Esophagus squamous epithelium (tissue), 5 donors: ENCODE data around the gene E2F2. TPM values are rescaled to one million over a fixed set of nuclear protein-coding genes. Genes with fewer than 3 reads are reported as not detected.
A peak's percentile ranks its signal among the peaks of the same experiment; 100 is the strongest.

ENCODE experiments used
- DNase-seq: peaks from one replicate; lab custom pipeline; 2025; lab: John Stamatoyannopoulos, UW
- H3K27ac ChIP-seq, 4 donors: fragments of 200-600 bp; sonication (generic); one replicate each; pipeline ENCODE4 v1.5.1; 2016 to 2019; ENCODE audit warnings: mild to moderate bottlenecking in 1 of 4
- H3K27me3 ChIP-seq, 4 donors: fragments of 200-600 bp; sonication (generic); 1 replicate in 3 of 4; 2 replicates in 1 of 4; pipeline versions ENCODE4 v1.5.1 to v1.6.0; 2017 to 2021; ENCODE audit warnings: antibody characterized with exemption in 1 of 4
- H3K36me3 ChIP-seq, 3 donors: fragments of 200-600 bp; sonication (generic); one replicate each; pipeline ENCODE4 v1.5.1; 2016 to 2019
- H3K4me1 ChIP-seq, 3 donors: fragments of 200-600 bp; sonication (generic); one replicate each; pipeline ENCODE4 v1.5.1; 2017 to 2019
- H3K4me3 ChIP-seq, 4 donors: fragments of 200-600 bp; sonication (generic); 1 replicate in 3 of 4; 2 replicates in 1 of 4; pipeline ENCODE4 v1.5.1; 2016 to 2019; ENCODE audit warnings: mild to moderate bottlenecking in 2 of 4, moderate library complexity in 1 of 4
- H3K9me3 ChIP-seq, 3 donors: fragments of 200-600 bp; sonication (generic); one replicate each; pipeline ENCODE4 v1.5.1; 2016 to 2019
- CTCF ChIP-seq, 6 experiments: fragments of 450-650 bp in 4 of 6; fragments of 200-600 bp in 2 of 6; sonication (generic) in 2 of 6; IDR thresholded peaks; one replicate each; pipeline ENCODE4 v1.5.1; 2016 to 2019; ENCODE audit warnings: antibody characterized with exemption in 6 of 6, mild to moderate bottlenecking in 4 of 6, moderate library complexity in 4 of 6
- POLR2A ChIP-seq, 4 donors: fragments of 450-650 bp; IDR thresholded peaks; one replicate each; pipeline ENCODE4 v1.6.1; 2017; ENCODE audit warnings: antibody characterized with exemption in 4 of 4, mild to moderate bottlenecking in 4 of 4, moderate library complexity in 3 of 4
- WGBS, 2 donors: methylation state at CpG; one replicate each; pipeline ENCODE4 v1.1.5; 2018; 5-methylcytosine and 5-hydroxymethylcytosine counted together
- intact Hi-C: fragments of 100-400 bp; cut with DNase I; formaldehyde crosslinking; loops from one replicate; pipeline ENCODE4 v1.15.0; 2022
- total RNA-seq, 4 donors: library from RNA; depleted of rRNA; stranded (reverse); fragments of >200 nt; gene quantifications; one replicate each; pipeline ENCODE4 v1.1.0, GENCODE V29; 2016
- donor health status: DM: yes; HTN: yes; CAD: no.

E2F2 gene
- total RNA-seq, 4 donors from 2014 or later: 10.1 to 16.9 (median 11.8) TPM

- WGBS, 2 donors: 44 to 47% methylated on average over 4 to 5 of the region's 8 CpGs
- peaks cover 75 to 99% (median 91%) of the 10 kb centered on the region in 3 donors for H3K4me1 ChIP-seq
- peak overlapping the region; percentile 45 to 78 (median 65) for H3K4me3 ChIP-seq
- peak overlapping the region; percentile 84 to 93 (median 89) for H3K27ac ChIP-seq
- peaks cover 0 to 8% (median 0%) of the 10 kb centered on the region in 4 donors for H3K27me3 ChIP-seq
- no peaks in the 10 kb centered on the region for H3K36me3 ChIP-seq
- no peak for TF ChIP-seq CTCF (IDR thresholded peaks at IDR 0.05)
- TF ChIP-seq POLR2A (IDR thresholded peaks at IDR 0.05): peak in 2 of 4 donors; percentile 11 to 24
- DNase-seq: no peak
- H3K9me3 ChIP-seq: no peaks in the 10 kb centered on the region
- intact Hi-C loops: no loop called here
These were observed 1.6 kb downstream of the E2F2 start for GRCh38 chr1:23529146-23530086.

- Histone ChIP-seq H3K27ac (peak overlapping the region; percentile 84 to 93 (median 89)), H3K27me3 (peaks cover 0 to 8% (median 0%) of the 10 kb centered on the region in 4 donors), H3K4me1 (peaks cover 71 to 96% (median 84%) of the 10 kb centered on the region in 3 donors), H3K36me3 (no peaks in the 10 kb centered on the region), H3K9me3 (no peaks in the 10 kb centered on the region), H3K4me3 (peak overlapping the region in 3 of 4 donors; percentile 58 to 78 (median 72))
- TF ChIP-seq CTCF (IDR thresholded peaks at IDR 0.05) (peak in 3 of 6 experiments; percentile 3 to 32 (median 14)), POLR2A (IDR thresholded peaks at IDR 0.05) (peak in 2 of 4 donors; percentile 7 to 54)
- 21 to 22% methylated on average over 3 of the region's 9 CpGs for WGBS, 2 donors
- intact Hi-C loops: no loop called here
- DNase-seq: no peak
These were observed 2.6 kb downstream of the E2F2 start for GRCh38 chr1:23528250-23528978.

DNA sequence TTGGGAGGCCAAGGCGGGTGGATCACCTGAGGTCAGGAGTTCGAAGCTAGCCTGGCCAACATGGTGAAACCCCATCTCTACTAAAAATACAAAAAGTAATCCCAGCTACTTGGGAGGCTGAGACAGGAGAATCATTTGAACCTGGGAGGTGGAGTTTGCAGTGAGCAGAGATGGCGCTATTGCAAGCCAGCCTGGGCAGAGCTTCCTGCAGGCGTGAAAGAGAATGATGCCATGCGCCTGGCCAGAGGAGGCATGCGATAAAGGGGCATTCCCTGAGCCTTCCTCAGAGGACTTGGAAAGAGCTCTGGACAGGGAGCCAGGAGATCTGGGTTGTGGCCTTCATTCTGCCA, 3.2 kb downstream of the E2F2 start:
- intact Hi-C loops: no loop called here
- no peak for DNase-seq
- TF ChIP-seq POLR2A (IDR thresholded peaks at IDR 0.05) (no peak), CTCF (IDR thresholded peaks at IDR 0.05) (no peak)
- WGBS, 2 donors: 18 to 40% methylated on average over 5 to 6 of the region's 6 CpGs
- Histone ChIP-seq H3K4me1 (peaks cover 70 to 90% (median 78%) of the 10 kb centered on the region in 3 donors), H3K9me3 (no peaks in the 10 kb centered on the region), H3K27ac (peak overlapping the region; percentile 84 to 93 (median 89)), H3K27me3 (peaks cover 0 to 8% (median 0%) of the 10 kb centered on the region in 4 donors), H3K36me3 (no peaks in the 10 kb centered on the region), H3K4me3 (peak overlapping the region in 1 of 4 donors; percentile 78)

DNA sequence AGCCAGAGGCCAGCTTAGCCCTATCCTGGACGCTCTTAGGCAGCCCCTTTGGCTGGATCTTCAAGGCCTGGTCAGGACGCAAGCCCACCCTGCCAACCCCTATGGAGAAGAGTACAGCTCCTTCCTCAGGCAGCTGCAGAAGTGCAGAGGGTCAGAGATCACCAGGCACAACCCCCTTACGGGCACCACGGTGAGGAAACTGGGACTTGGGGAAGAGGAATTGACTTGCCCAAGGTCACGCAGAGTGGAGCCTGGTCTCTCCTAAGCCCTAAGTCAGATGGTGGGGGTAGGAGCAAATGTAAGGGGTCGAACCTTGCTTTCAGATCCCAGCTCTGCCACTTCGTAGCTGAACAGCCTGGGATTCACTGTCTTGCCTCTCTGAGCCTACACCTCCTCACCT, 3.7 kb downstream of the E2F2 start:
- intact Hi-C loops: no loop called here
- Histone ChIP-seq H3K4me3 (no peak overlapping the region), H3K4me1 (peaks cover 65 to 85% (median 73%) of the 10 kb centered on the region in 3 donors), H3K36me3 (no peaks in the 10 kb centered on the region), H3K27ac (peak overlapping the region; percentile 84 to 93 (median 89)), H3K9me3 (no peaks in the 10 kb centered on the region), H3K27me3 (peaks cover 0 to 8% (median 0%) of the 10 kb centered on the region in 4 donors)
- DNase-seq: no peak
- 72 to 91% methylated on average over 5 to 6 of the region's 7 CpGs for WGBS, 2 donors
- no peak for TF ChIP-seq POLR2A (IDR thresholded peaks at IDR 0.05)

DNA sequence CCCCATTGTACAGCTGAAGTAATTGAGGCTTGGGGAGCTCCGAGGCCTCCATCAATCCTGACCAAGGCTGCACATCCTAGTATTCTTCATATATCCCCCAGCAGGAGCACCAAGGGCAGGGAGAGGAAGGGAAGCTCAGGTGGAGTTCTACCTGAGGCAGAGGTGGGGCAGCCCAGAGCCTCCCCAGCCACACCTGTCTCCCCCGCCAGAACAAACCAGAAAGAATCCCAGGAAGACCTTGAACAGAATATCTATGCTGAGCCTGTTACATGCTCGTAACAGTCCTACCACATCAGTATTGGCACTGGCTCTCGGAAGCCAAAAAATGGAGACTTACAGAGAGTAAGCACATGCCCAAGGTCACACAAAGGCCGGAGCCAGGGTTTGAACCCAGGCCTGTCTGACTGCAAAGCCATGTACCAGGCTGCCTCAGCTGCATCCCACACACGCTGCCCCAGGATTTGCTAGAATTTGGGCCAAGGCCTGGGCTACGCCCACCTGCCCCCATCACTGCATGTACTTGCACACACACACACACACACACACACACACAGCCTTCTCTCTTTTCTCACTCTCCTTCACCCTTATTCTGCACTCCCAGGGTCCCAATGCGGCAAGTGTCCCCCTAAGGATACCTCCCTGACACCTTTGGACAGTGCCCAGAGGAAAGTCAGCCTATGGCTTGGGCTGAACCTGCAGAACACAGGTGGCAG, 4.5 kb downstream of the E2F2 start:
- DNase-seq: no peak
- WGBS, 2 donors: 83 to 90% methylated on average over 5 to 7 of the region's 8 CpGs
- peaks cover 60 to 76% (median 64%) of the 10 kb centered on the region in 3 donors for H3K4me1 ChIP-seq
- intact Hi-C loops: no loop called here
- H3K36me3 ChIP-seq: peaks cover 0 to 7% (median 0%) of the 10 kb centered on the region in 3 donors
- no peaks in the 10 kb centered on the region for H3K9me3 ChIP-seq
- H3K27ac ChIP-seq: peak overlapping the region; percentile 84 to 93 (median 89)
- H3K27me3 ChIP-seq: peaks cover 0 to 8% (median 0%) of the 10 kb centered on the region in 4 donors
- H3K4me3 ChIP-seq: no peak overlapping the region
- TF ChIP-seq POLR2A (IDR thresholded peaks at IDR 0.05): no peak
- no peak for TF ChIP-seq CTCF (IDR thresholded peaks at IDR 0.05)
